GM23248 (cell line): ENCODE measurements around the gene TMEM156.

Experiments
- EZH2 ChIP-seq: fragments of 200-600 bp; sonication (generic); IDR thresholded peaks from 2 replicates; pipeline ENCODE4 v1.6.1; 2018; ENCODE audit warnings: antibody characterized with exemption, mild to moderate bottlenecking; ENCODE audit not compliant: insufficient read depth, poor library complexity, severe bottlenecking
- EZH2phosphoT487 ChIP-seq: fragments of 200-600 bp; sonication (generic); IDR thresholded peaks from 2 replicates; pipeline ENCODE4 v1.6.1; 2018; ENCODE audit warnings: antibody characterized with exemption, moderate library complexity, mild to moderate bottlenecking, low read depth; ENCODE audit not compliant: insufficient read depth

DNA sequence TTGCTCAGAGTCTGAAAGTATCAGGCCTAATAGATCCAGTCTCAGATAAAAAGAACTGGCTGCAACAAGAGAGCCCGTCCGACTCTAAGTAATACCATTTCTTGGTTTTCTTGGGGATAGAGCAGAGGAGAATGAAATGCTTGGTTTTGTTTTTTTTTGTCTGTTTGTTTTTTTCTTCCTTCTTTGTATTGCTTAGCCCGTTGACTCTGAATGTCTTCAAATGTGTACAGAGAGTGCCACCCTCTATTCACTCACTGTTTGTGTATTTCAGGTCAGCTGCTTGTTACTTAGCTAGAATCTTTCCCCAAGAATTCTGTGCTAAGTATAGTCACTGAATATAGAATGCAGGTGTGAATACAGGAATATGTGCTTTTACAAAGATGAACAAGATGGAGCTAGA lies 5.7 kb upstream of the TMEM156 start:
- TF ChIP-seq EZH2 (no peak), EZH2phosphoT487 (no peak)
